Daoy (cell line): ENCODE results near the gene KDM4C. TPM values are rescaled to one million over a fixed set of nuclear protein-coding genes. Genes with fewer than 3 reads are reported as not detected.
"Not testable (repeated sequence)": the region's sequence is repeated elsewhere in the genome, so short reads cannot be mapped to it uniquely, and the experiment has no call there.

Experiments used
- DNase-seq: peaks from one replicate; pipeline ENCODE4 v3.0.0-alpha.2; 2015; ENCODE audit warnings: low read depth
- total RNA-seq: library from RNA; depleted of rRNA; stranded (reverse); fragments of >200 nt; shearing (Covaris generic); gene quantifications from 2 replicates; pipeline ENCODE4 v1.2.3, GENCODE V29; 2014

The KDM4C gene
- total RNA-seq, 1 experiment from 2014 or later, result 12.7 TPM

GRCh38 chr9:6975198-6975597 lies 217.4 kb downstream of the KDM4C start:
- no peak for DNase-seq

DNA sequence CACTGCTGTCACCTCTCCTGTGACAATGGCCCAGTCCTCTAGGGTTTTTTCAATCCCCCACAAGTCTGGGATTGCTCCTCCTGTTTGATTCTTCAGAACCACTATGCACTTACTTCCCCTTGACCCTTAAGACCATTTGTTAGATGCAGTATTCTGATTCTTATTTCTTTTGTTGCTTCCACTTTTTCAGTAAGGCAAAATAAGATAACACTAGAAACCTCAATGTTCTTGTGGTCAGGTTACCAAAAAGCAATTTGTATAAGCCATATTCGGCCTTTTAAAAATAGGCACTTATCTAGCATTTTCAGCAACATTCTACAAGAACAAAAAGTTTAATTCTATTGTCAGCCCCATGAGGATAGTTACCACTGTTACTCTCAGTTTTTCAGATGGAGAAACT lies 220.0 kb downstream of the KDM4C start:
- no peak for DNase-seq

GRCh38 chr9:6978591-6978990 lies 220.8 kb downstream of the KDM4C start:
- no peak for DNase-seq

DNA sequence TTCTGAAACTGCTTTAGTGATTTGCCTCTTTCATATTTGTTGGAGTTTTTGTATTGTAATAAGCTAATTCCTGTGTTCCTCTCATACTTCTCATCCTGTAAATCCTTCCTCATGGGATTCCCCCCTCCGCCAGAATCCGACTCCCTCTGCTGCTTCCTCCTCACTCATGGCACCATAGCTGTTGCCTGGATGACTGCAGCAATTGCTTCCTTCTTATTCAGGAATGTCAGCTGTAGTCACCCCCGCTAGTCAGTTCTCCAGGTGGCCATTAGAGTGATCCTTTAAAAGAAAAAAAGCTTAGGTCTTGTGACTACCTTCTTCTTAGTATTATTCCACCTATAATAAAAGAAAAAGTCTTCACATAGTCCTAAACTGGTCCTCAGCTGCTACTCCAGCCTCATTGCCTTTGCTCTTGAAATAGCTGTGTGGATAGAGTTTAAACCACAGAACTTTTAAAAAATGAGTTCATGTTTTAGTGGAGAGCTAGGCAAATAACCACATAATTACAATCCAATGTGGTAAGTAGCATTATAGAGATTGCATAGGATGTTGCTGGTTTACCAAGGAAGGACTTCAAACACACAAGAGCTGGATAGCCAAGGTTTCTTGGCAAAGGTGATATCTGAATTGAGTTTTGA lies 227.3 kb downstream of the KDM4C start:
- no peak for DNase-seq

- DNase-seq, result no peak
Observed at GRCh38 chr9:6986141-6986815, 228.5 kb downstream of the KDM4C start.

- no peak for DNase-seq
Observed at GRCh38 chr9:6987381-6987780, 229.6 kb downstream of the KDM4C start.

GRCh38 chr9:6991418-6991817 lies 233.6 kb downstream of the KDM4C start:
- DNase-seq, result no peak

DNA sequence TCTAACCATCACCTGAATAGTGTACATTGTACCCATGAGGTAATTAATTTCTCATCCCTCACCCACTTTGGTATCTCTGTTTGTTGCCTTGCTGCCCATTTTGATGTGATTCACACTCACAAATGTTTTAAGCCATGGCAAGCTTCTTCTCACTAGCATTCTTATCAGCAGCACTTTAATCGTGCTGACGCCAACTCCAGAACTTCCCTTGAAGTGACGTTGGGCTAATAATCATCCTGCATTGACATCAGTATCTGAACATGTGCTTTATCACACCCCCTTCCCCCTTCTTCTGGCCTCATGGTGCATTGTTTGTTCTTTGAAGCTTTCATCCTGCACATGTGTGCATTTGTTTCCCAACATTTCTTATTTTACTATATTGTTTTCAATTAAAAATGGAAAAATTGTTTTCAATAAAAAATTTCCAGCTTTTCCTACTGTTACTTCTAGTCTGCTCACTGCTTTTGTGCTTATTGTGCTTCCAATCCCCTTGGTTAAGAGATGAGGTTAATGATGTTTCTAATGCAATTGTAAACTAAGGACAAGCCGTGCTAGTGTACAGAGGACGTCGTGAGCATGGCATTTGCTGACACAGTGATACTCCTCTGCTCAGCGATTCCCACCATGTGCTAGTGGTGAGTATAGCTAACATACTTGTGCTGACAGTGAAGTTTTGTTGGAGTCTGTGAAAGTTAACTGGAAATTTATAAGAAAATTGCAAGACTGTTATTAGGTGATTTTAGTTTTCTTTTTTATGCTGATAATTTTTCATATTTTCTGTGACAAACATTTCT lies 238.5 kb downstream of the KDM4C start:
- DNase-seq, result no peak

DNA sequence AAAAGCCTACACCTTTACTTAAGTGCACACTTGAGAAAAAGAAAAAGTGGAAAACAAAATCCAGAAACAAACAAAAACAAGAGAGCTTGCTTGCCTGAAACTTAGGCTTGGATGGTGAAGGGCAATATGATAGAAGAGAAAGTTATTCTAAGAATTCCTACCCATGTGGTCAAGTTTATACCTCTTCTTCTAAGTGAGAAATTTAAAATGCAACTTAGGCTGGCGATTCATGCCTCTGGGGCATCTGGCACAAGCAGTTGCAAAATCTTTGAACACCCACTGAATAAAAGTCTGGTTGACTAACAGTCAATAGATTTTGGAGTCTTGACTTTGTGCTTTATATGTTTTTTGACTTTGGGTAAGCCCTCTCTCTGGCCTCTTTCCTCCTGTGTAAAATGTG lies 239.6 kb downstream of the KDM4C start:
- no peak for DNase-seq

DNA sequence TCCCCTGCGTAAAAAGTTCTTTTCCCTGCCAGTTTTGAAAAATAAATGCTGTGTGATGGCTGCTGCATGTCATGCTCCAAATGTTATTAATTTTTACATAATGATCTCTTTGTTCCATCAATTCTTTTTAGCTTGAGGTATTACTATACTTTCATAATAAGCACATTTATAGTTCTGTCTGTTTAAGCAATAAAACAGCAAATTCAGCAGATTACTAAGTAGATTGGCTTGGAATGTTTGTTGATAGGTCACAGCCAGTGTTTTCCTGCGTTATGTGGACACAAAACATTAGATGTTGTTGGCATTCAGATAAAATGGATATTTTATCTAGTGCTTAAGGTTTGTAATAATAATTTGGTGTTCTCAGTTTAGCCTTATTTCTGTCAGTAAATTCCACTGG lies 242.0 kb downstream of the KDM4C start:
- DNase-seq, result no peak

- DNase-seq, result no peak
Observed at GRCh38 chr9:7001571-7001970, 243.8 kb downstream of the KDM4C start.

GRCh38 chr9:7003861-7004260 lies 246.1 kb downstream of the KDM4C start:
- DNase-seq, result no peak

DNA sequence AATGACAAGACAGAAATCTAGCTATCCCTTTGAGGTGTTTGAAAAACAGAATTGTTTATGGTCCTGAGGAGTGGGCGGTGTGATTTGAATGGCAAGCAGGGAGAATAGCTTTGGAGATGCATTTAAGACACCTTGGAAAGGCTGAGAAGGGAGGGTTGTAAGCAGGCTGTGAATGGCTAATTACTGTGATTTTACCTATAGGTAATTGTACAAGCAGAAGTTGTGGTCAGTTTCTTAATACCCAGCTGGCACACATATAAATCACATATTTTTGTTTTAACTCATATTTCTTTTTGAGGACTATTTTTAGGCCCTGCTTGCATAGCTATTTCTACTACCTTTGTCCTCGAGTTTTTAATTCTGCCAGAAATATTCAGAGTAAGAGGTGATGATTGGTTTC lies 248.6 kb downstream of the KDM4C start:
- no peak for DNase-seq

DNA sequence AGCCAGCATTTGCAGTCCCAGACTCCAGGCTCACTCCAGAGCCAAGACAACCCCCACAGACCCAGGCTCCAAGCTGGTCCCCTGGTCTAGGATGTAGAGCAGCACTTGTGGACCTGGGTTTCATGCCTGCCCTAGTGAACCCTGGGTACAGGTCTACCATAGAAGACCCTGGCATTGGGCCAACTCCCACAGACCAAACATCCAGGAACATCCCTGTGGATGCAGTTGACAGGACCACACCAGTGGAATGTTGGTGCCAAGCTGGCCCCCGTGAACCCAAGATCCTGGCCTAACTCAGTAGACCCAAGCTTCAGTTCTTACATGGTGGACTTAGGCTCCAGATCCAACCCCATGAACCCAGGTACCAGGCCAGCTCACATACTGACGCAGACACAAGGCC lies 250.6 kb downstream of the KDM4C start:
- no peak for DNase-seq

GRCh38 chr9:7009065-7009464 lies 251.3 kb downstream of the KDM4C start:
- DNase-seq, result no peak

DNA sequence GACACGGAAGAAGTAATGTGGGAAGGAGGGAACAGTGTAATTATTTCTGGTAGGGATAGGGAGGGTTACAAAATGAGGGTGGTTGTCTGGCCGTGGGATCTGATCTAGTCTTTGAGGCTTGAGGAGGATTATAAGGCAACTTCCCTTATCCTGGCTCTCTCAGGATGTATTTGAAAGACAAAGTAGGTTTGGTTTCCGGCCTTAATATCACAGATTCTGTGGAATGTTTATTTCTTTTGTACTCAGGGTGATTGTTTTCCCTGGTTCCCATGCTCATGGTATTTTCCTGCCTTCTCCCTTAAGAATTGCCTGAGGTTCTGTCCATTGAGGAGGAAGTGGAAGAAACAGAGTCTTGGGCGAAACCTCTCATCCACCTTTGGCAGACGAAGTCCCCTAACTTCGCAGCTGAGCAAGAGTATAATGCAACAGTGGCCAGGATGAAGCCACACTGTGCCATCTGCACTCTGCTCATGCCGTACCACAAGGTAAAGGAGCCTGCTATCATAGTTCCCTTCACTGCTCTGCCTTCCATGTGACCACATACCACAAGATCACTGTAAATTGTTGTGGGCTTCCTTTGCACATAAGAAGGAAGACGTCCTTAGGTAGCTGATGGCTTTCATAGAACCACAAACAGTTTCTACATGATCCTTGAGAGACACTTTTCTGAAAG lies 253.8 kb downstream of the KDM4C start:
- DNase-seq, result no peak

DNA sequence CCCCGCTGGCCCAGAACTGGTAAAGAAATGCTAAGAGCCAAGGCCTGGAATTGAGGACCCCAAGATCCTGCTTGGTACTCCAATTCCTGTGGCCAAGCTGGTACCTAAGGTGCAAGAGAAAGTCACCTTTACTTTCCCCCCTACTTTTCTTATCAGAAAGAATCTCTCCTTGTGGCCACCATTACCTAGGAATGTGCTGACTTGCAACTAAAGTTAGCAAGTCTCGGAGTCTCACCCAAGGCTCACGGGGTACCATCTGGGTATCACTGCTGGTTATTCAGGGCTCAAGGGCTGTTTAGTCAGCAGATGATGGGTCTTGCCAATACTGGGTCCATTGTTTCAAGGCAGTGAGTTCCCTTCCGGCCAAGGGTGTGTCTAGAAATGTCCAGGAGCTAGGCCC lies 270.2 kb downstream of the KDM4C start:
- DNase-seq, result no peak

- no peak for DNase-seq
Observed at GRCh38 chr9:7028591-7028990, 270.8 kb downstream of the KDM4C start.

DNA sequence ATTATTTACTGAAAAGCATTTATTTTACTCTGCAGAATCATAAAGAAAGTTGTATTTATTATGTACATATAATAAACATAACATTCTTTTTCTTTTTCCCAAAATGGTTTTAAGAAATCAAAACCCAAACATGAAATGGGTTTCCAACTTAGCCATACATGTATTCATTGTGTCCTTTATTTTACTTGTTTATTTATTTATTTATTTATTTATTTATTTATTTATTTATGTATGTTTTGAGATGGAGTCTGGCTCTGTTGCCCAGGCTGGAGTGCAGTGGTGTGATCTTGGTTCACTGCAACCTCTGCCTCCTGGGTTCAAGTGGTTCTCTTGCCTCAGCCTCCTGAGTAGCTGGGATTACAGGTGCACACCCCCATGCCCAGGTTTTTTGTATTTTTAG lies 273.2 kb downstream of the KDM4C start:
- not testable (repeated sequence) for DNase-seq

GRCh38 chr9:7033076-7034045 lies 275.6 kb downstream of the KDM4C start:
- no peak for DNase-seq

- DNase-seq, result no peak
Observed at GRCh38 chr9:7037176-7037575, 279.4 kb downstream of the KDM4C start.
